NCI-H2171 treated with DMSO at 0.1 percent for 48 hours (cell line): ENCODE measurements around the gene GPSM1.
A peak's percentile ranks its signal among the peaks of the same experiment; 100 is the strongest.

Source experiments
- DNase-seq: peaks from one replicate; lab custom pipeline; 2025; lab: John Stamatoyannopoulos, UW

Gene GPSM1

DNA sequence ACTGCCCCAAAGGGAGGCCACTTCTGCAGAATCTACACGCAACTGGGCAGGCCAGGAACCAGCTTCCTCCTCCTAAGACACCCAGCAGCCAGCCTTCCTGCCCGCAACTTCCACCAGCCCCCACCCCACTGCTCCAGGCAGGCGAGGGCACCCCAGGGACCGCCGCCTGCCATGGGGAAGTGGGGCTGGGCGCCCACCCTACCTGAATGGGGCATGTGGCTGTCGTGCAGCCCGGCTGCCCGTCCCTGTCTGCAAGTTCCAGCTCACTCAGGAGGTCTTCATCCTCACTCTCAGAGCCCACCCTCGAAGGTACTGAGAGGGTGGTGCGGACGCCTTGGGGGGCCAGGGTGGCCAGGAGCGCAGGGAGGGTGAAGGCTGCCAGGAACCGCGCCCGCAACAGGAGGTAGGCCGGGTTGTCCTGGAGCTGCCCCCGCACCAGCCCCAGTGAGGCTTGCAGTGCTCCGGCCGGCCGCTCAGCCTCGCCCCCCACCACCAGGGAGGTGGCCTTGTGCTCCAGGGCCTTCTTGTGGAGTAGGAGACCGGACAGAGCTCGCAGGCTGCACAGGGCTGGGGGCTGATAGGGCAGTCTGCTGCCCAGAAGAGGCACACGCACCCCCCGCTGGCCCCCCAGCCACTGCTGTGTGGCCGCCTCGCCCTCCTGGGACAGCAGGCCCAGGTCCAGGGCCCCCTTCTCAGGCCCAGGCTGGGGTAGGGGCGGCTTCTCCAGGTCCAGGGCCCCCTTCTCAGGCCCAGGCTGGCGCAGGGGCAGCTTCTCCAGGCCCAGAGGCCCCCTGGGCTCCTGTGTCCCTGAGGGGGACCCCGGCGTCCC, 50.2 kb downstream of the GPSM1 start:
- DNase-seq: no peak

DNA sequence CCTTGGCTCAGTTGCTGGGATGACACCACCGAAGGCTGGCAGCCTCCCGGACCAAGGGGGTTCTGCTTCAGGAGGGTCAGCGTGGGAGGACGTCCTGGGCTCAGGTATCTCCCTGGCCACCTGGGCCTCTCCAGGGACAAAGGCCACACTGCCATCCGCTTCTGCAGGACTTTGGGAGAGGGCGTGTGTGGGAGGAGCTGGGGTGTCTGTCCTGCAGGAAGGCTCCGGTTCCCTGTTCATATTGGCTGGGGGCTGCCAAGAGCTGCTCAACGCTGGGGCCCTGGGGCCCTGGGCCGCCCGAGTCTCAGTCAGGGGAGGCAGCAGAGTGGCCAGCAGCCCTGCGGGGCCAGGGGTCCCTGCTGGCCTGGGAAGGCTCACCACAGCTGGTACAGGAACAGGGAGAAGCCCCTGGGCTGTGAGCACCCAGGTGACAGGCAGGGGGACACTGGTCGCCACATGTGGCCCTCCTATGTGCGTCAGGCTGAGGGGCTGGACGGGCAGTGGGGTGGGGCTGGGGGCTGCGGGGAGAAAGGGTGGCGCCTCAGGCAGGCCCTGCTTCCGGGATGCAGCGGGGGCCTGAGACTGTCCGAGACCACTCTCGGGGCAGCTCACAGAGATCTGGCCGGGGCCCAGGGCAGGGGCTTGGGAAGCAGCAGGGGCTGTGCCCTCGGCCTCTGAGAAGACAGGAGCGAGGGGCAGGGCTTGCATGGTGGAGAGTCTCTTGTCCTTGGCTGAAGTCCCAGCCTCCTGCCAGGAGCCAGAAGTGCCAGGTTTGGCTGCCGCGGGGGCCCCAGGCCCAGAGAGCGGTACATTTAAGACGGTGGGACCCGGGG, 51.0 kb downstream of the GPSM1 start:
- DNase-seq: no peak

GRCh38 chr9:136379003-136379287, 51.6 kb downstream of the GPSM1 start:
- no peak for DNase-seq

DNA sequence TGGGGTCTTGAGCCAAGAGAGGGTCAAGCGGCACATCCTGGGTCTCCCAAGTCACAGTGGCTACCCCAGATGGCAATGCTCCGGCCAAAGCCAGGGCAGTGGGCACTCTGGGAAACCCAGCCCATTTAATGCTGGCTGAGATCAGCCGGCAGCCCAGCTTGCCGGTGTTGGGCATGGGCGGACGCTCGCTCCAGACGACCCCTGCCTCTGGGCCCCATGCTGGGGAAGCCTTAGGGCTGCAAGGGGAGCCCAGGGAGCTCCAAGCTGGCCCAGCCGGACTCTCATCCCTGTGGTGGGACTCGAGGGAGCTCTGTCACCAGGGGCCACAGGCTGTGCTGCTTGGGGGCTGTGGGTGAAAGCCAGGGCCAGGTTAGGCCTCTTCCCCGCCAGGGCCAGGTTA, 52.1 kb downstream of the GPSM1 start:
- no peak for DNase-seq

DNA sequence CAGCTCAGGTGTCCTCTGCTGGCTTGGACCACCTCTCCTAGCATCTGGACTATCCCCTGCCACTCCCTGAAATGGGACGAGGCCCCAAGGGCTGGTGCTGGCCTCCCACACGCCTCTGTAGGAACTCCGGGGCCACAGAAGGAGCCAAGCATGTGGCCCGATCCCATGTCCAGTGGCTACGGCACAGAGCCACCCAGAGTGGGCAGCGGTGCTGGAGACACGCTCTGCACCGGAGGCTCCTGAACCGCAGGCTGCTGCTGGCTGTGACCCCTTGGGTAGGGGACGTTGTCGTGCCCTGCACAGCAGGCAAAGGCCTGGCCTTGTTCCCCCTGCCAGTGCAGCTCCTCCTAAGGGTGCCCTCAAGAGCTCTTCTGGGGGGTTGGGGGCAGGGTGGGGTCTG, 52.6 kb downstream of the GPSM1 start:
- DNase-seq: no peak

- DNase-seq: no peak
Measured at GRCh38 chr9:136380381-136380780, 53.0 kb downstream of the GPSM1 start.

- no peak for DNase-seq
Measured at GRCh38 chr9:136381311-136381710, 54.0 kb downstream of the GPSM1 start.

- no peak for DNase-seq
Measured at GRCh38 chr9:136381966-136382513, 54.7 kb downstream of the GPSM1 start.

DNA sequence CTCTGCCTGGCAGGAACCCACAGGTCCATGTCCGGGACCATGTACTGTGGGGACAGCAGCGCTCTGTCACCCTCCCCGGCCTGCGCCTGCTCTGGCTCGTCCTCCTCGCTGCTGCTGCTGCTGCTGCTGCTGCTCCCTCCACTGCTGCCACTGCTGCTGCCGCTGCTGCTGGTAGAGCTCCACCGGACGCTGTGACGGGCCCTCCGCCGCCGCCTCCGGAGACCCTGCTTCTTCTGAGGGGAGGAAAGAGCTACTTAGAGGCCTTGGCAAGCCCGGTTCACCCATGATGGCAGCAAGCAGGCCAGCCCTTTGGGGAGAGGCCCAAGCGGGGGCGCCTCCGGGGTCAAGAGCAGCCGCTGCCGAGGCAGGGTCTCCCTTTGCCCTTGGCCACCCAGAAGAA, 56.1 kb downstream of the GPSM1 start:
- no peak for DNase-seq

GRCh38 chr9:136385015-136385414, 57.7 kb downstream of the GPSM1 start:
- no peak for DNase-seq

DNA sequence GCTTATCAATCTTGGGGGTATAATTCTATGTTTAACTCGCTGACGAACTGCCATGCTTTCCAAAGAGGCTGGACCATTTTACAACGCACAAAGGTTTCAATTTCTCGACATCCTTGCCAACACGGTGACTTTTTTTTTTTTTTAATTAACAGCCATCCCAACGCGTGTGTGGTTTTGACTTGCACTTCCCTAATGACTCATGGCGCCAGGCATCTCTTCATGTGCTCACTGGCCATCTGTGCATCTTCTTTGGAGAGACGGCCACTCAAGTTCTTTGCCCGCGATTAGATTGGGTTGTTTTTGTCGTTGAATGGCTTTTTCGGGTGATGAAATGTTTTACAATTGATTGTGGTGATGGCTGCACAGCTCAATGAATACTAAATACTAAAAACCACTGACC, 58.7 kb downstream of the GPSM1 start:
- DNase-seq: peak; percentile 98

DNA sequence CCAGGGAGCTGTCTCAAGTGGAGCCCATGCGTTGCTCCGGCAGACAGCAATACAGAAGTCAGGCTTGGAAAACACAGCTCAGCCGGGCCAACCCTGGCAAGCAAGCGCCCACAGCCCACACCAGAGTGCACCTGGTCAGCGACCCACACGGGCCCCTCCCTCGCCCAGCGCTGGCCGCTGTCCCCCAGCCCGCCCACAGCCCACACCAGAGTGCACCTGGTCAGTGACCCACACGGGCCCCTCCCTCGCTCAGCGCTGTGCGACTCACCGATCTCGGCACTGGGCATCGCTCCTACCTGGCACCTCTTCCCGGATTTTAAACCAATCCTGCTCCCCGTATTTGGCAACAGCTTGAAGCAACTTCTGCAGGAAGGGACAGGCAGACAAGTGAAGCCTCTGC, 59.9 kb downstream of the GPSM1 start:
- DNase-seq: no peak

GRCh38 chr9:136389396-136389795, 62.1 kb downstream of the GPSM1 start:
- no peak for DNase-seq

- no peak for DNase-seq
Measured at GRCh38 chr9:136391737-136392537, 64.6 kb downstream of the GPSM1 start.

- DNase-seq: no peak
Measured at GRCh38 chr9:136392538-136393449, 65.5 kb downstream of the GPSM1 start.

DNA sequence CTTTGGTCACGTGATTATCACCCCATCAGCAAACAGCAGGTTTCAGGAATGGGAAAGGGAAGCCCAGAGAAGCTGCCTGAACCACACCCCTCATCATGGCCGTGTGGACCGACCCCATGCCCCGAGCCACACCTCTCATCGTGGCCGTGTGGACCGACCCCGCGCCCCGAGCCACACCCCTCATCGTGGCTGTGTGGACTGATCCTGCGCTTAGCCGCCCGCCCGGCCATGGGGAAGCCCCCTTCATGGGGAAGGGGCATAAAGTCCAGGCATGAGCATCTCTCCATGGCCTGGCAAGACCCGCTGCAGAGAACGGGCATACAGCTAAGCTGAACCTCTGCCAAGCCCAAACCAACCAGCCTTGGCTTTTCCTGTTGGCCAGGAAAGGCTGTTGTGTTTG, 66.2 kb downstream of the GPSM1 start:
- no peak for DNase-seq

- no peak for DNase-seq
Measured at GRCh38 chr9:136394312-136395019, 67.1 kb downstream of the GPSM1 start.

DNA sequence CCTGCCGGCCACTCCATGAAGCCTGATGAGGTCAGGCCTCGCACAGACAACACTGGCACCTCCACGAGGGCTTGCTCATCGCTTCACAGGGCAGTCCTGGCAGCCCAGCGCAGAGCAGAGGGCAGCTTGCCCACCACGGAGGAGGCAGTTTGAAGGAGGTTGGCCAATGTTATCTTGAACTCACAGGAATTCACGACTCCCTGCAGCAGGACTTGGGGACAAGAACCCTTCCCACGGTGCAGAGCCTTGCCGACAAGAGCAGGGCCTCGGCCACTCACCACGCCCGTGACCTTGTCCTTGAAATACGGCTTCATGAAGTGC, 67.6 kb downstream of the GPSM1 start:
- no peak for DNase-seq

DNA sequence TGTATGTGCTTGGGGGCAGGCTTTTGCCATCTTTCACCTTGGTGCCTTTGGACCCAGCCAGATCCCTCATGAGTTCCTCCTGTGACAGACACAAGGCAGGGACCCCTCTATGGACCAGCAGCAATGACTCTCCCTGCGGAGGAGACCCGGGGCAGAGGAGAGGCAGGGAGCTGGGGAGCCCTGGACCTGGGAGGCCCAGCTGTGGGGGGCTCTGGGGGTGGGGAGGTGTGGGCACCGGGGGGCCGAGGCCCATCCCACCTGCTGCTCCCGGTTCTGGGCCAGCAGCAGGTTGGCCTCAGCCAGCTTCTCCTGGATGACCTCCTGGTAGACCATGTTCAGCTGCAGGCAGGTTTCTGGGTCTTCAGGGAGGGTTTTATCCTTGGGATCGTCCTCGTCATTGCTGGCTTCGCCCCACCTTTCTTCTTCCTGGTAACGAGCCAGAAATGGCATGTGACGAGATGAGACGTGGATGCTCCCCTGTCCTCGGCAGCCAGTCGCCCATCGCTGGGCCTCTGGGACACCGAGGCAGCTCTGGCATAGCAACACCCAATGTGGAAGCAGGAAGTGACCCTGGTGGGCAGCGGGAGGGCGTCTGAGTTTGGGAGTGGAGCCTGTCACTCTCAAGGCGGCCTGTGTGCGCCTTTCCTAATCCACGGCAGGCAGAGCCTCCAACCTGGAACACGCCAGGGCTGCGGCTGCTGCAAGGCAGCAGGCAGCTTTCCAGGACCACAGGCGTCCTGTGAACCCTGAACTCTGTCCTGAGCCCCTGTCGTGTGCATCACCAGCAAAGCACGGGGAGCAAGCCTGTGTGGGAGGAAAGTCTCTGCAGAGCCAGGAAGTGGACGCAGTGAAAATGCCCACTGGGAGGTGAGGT, 68.2 kb downstream of the GPSM1 start:
- no peak for DNase-seq

- DNase-seq: no peak
Measured at GRCh38 chr9:136396219-136396515, 68.8 kb downstream of the GPSM1 start.
